Endodermal cell (in vitro differentiated cells): ENCODE data around the gene OR6C65. TPM values are rescaled to one million over a fixed set of nuclear protein-coding genes. Genes with fewer than 3 reads are reported as not detected.

Experiments used
- DNase-seq: peaks from one replicate; pipeline ENCODE4 v3.0.0-alpha.2; 2017
- H3K27ac ChIP-seq: 2 replicates; pipeline ENCODE4 v1.5.1; 2013; ENCODE audit warnings: mild to moderate bottlenecking, low read depth, low read length, moderate library complexity
- H3K27me3 ChIP-seq: 2 replicates; pipeline ENCODE4 v1.6.1; 2013; ENCODE audit warnings: mild to moderate bottlenecking, low read length, moderate library complexity; ENCODE audit not compliant: insufficient read depth, control insufficient read depth, poor library complexity, severe bottlenecking
- H3K36me3 ChIP-seq: 2 replicates; pipeline ENCODE4 v1.7.0; 2013; ENCODE audit warnings: mild to moderate bottlenecking, low read length, moderate library complexity; ENCODE audit not compliant: control insufficient read depth, insufficient read depth
- H3K4me1 ChIP-seq: one replicate; pipeline ENCODE4 v1.7.0; 2013; ENCODE audit warnings: low read length; ENCODE audit not compliant: control insufficient read depth, insufficient read depth
- H3K4me3 ChIP-seq: 2 replicates; pipeline ENCODE4 v1.5.1; 2013; ENCODE audit warnings: mild to moderate bottlenecking, low read length, moderate library complexity
- H3K9ac ChIP-seq: 2 replicates; pipeline ENCODE4 v1.6.1; 2013; ENCODE audit warnings: mild to moderate bottlenecking, low read length, moderate library complexity; ENCODE audit not compliant: poor library complexity, severe bottlenecking; ENCODE audit errors: extremely low read depth
- H3K9me3 ChIP-seq: 2 replicates; pipeline ENCODE4 v1.6.1; 2013; ENCODE audit warnings: mild to moderate bottlenecking, low read length, moderate library complexity; ENCODE audit not compliant: control insufficient read depth
- H3K27ac Mint-ChIP-seq: 2 replicates; pipeline ENCODE4 v1.8.0; 2020; ENCODE audit warnings: mixed read lengths
- H3K27me3 Mint-ChIP-seq: 2 replicates; pipeline ENCODE4 v1.8.0; 2021; ENCODE audit warnings: mild to moderate bottlenecking, mixed read lengths; ENCODE audit not compliant: insufficient read depth
- H3K36me3 Mint-ChIP-seq: 2 replicates; pipeline ENCODE4 v1.8.0; 2020; ENCODE audit warnings: low read depth, mixed read lengths
- H3K4me1 Mint-ChIP-seq: 2 replicates; pipeline ENCODE4 v1.8.0; 2020; ENCODE audit warnings: mixed read lengths
- H3K4me3 Mint-ChIP-seq: 2 replicates; pipeline ENCODE4 v1.8.0; 2020; ENCODE audit warnings: mild to moderate bottlenecking, moderate library complexity, mixed read lengths
- H3K9me3 Mint-ChIP-seq: 2 replicates; pipeline ENCODE4 v1.8.0; 2020; ENCODE audit warnings: mild to moderate bottlenecking, mixed read lengths
- CTCF ChIP-seq: fragments of 200-600 bp; sonication (generic); conservative IDR thresholded peaks from 2 replicates; pipeline ENCODE4 v1.5.0; 2021; ENCODE audit warnings: antibody characterized with exemption, mild to moderate bottlenecking
- total RNA-seq, 2 donors: library from RNA; stranded (reverse); fragmentation: NEBNext Ultra II Directional in 1 of 2; extraction: Animal tissue kit (Norgen Biotek cat#: 25700) in 1 of 2; gene quantifications; 2 replicates in 1 of 2; 3 replicates in 1 of 2; pipeline ENCODE4 v1.2.1, GENCODE V29; 2021

Gene OR6C65
- total RNA-seq, 2 donors from 2014 or later = not detected

DNA sequence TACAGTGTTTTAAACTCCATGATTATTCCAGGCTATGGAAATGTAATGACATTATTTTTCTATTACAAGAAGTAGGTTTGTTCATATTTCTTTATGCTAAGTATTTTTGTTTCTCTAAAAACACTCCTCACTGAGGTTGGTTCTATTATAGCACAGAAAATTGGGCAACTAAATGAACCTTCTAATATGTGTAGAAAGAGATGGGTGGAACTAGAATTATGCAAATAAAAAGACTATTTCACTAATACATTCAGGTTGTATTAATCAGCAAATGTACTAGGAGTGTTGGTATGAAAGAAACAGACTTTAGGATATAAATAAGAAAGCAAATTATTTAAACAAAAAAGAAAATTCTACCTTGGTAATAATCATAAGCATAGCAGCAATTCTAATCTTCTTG is 48.5 kb downstream of the OR6C65 start:
- no peak overlapping the region for H3K27ac Mint-ChIP-seq
- H3K4me3 ChIP-seq = no peak overlapping the region
- no peak overlapping the region for H3K4me3 Mint-ChIP-seq
- H3K9ac ChIP-seq = no peak overlapping the region
- H3K4me1 ChIP-seq = no peaks in the 10 kb centered on the region
- no peaks in the 10 kb centered on the region for H3K27me3 Mint-ChIP-seq
- DNase-seq = no peak
- H3K36me3 ChIP-seq = no peaks in the 10 kb centered on the region
- no peaks in the 10 kb centered on the region for H3K36me3 Mint-ChIP-seq
- H3K9me3 ChIP-seq = no peaks in the 10 kb centered on the region
- H3K9me3 Mint-ChIP-seq = no peaks in the 10 kb centered on the region
- no peak for TF ChIP-seq CTCF
- no peaks in the 10 kb centered on the region for H3K27me3 ChIP-seq
- no peaks in the 10 kb centered on the region for H3K4me1 Mint-ChIP-seq
- no peak overlapping the region for H3K27ac ChIP-seq

Other genes starting within 250 kb of the OR6C65 start
- not detected for gene OR10A7, start 179.5 kb upstream of the OR6C65 start, total RNA-seq
- not detected for gene OR6C74, start 155.9 kb upstream of the OR6C65 start, total RNA-seq
- gene OR6C6, start 104.0 kb upstream of the OR6C65 start, total RNA-seq = not detected
- gene OR6C1, start 86.2 kb upstream of the OR6C65 start, total RNA-seq = not detected
- gene OR6C3, start 69.8 kb upstream of the OR6C65 start, total RNA-seq = not detected
- not detected for gene OR6C75, start 37.6 kb upstream of the OR6C65 start, total RNA-seq
- not detected for gene OR6C76, start 25.7 kb downstream of the OR6C65 start, total RNA-seq
- not detected for gene OR6C2, start 43.5 kb downstream of the OR6C65 start, total RNA-seq
- not detected for gene OR6C70, start 69.6 kb downstream of the OR6C65 start, total RNA-seq
- gene OR6C68, start 91.8 kb downstream of the OR6C65 start, total RNA-seq = not detected
- gene OR6C4, start 149.1 kb downstream of the OR6C65 start, total RNA-seq = not detected
- not detected for gene OR2AP1, start 171.9 kb downstream of the OR6C65 start, total RNA-seq
- gene OR10P1, start 236.4 kb downstream of the OR6C65 start, total RNA-seq = not detected